Stimulated activated naive CD8-positive, alpha-beta T cell treated with anti-CD3 and anti-CD28 coated beads, Interleukin-15, amount 100 ng/mL, for 72 hours (primary cell): ENCODE measurements around the gene DOCK2.
"Not testable (repeated sequence)": the region's sequence is repeated elsewhere in the genome, so short reads cannot be mapped to it uniquely, and the experiment has no call there.

ENCODE experiments used
- ATAC-seq: fragments of 150-1000 bp; cut with Tn5 transposase; 2 replicates; pipeline ENCODE4 v1.10.0; 2021; ENCODE audit warnings: mild to moderate bottlenecking, moderate library complexity
- DNase-seq, 2 donors: peaks; one replicate each; pipeline ENCODE4 v3.0.0; 2021 to 2022
- H3K27ac Mint-ChIP-seq, 2 donors: one replicate each; pipeline ENCODE4 v1.8.0; 2022; ENCODE audit warnings: mild to moderate bottlenecking in 2 of 2, mixed read lengths in 2 of 2, moderate library complexity in 2 of 2
- H3K27me3 Mint-ChIP-seq: one replicate; pipeline ENCODE4 v1.8.0; 2022; ENCODE audit warnings: mixed read lengths
- H3K4me1 Mint-ChIP-seq: one replicate; pipeline ENCODE4 v1.8.0; 2022; ENCODE audit warnings: mild to moderate bottlenecking, mixed read lengths
- H3K4me3 Mint-ChIP-seq, 2 donors: one replicate each; pipeline ENCODE4 v1.8.0; 2022; ENCODE audit warnings: mild to moderate bottlenecking in 2 of 2, mixed read lengths in 2 of 2, moderate library complexity in 1 of 2
- H3K9me3 Mint-ChIP-seq, 2 donors: one replicate each; pipeline ENCODE4 v1.8.0; 2022; ENCODE audit warnings: mixed read lengths in 2 of 2

The DOCK2 gene

GRCh38 chr5:170075696-170076095 lies 438.6 kb downstream of the DOCK2 start:
- no peaks in the 10 kb centered on the region for H3K27me3 Mint-ChIP-seq
- no peaks in the 10 kb centered on the region for H3K9me3 Mint-ChIP-seq
- no peak for DNase-seq
- peaks cover 17% of the 10 kb centered on the region for H3K4me1 Mint-ChIP-seq
- no peak overlapping the region for H3K4me3 Mint-ChIP-seq
- peak overlapping the region in 1 of 2 donors; percentile 21 for H3K27ac Mint-ChIP-seq
- ATAC-seq, result no peak

GRCh38 chr5:170076211-170076610 lies 439.1 kb downstream of the DOCK2 start:
- peak overlapping the region in 1 of 2 donors; percentile 21 for H3K27ac Mint-ChIP-seq
- no peak for DNase-seq
- no peak overlapping the region for H3K4me3 Mint-ChIP-seq
- H3K4me1 Mint-ChIP-seq, result peaks cover 17% of the 10 kb centered on the region
- no peak for ATAC-seq
- no peaks in the 10 kb centered on the region for H3K9me3 Mint-ChIP-seq
- H3K27me3 Mint-ChIP-seq, result no peaks in the 10 kb centered on the region

GRCh38 chr5:170076739-170077138 lies 439.7 kb downstream of the DOCK2 start:
- H3K27ac Mint-ChIP-seq, result no peak overlapping the region
- H3K27me3 Mint-ChIP-seq, result no peaks in the 10 kb centered on the region
- no peaks in the 10 kb centered on the region for H3K9me3 Mint-ChIP-seq
- DNase-seq, result no peak
- peak; percentile 43 for ATAC-seq
- H3K4me3 Mint-ChIP-seq, result no peak overlapping the region
- H3K4me1 Mint-ChIP-seq, result peaks cover 17% of the 10 kb centered on the region

GRCh38 chr5:170077526-170077925 lies 440.5 kb downstream of the DOCK2 start:
- no peak overlapping the region for H3K4me3 Mint-ChIP-seq
- peaks cover 17% of the 10 kb centered on the region for H3K4me1 Mint-ChIP-seq
- no peaks in the 10 kb centered on the region for H3K9me3 Mint-ChIP-seq
- ATAC-seq (no peak), DNase-seq (no peak)
- H3K27ac Mint-ChIP-seq, result peak overlapping the region; percentile 64 to 66
- no peaks in the 10 kb centered on the region for H3K27me3 Mint-ChIP-seq

GRCh38 chr5:170078458-170078857 lies 441.4 kb downstream of the DOCK2 start:
- peaks cover 0 to 1% of the 10 kb centered on the region in 2 donors for H3K9me3 Mint-ChIP-seq
- DNase-seq, result no peak
- peaks cover 17% of the 10 kb centered on the region for H3K4me1 Mint-ChIP-seq
- H3K27ac Mint-ChIP-seq, result no peak overlapping the region
- ATAC-seq, result no peak
- no peak overlapping the region for H3K4me3 Mint-ChIP-seq
- H3K27me3 Mint-ChIP-seq, result no peaks in the 10 kb centered on the region

- H3K27ac Mint-ChIP-seq, result no peak overlapping the region
- DNase-seq, result no peak
- ATAC-seq, result no peak
- H3K4me1 Mint-ChIP-seq, result peaks cover 17% of the 10 kb centered on the region
- H3K9me3 Mint-ChIP-seq, result peaks cover 0 to 6% of the 10 kb centered on the region in 2 donors
- H3K27me3 Mint-ChIP-seq, result no peaks in the 10 kb centered on the region
- H3K4me3 Mint-ChIP-seq, result no peak overlapping the region
These were observed 441.9 kb downstream of the DOCK2 start for GRCh38 chr5:170078931-170079330.

- DNase-seq, result no peak
- no peak for ATAC-seq
- H3K27ac Mint-ChIP-seq, result peak overlapping the region in 1 of 2 donors; percentile 27
- H3K4me1 Mint-ChIP-seq, result peaks cover 17% of the 10 kb centered on the region
- H3K27me3 Mint-ChIP-seq, result no peaks in the 10 kb centered on the region
- H3K9me3 Mint-ChIP-seq, result peaks cover 0 to 6% of the 10 kb centered on the region in 2 donors
- no peak overlapping the region for H3K4me3 Mint-ChIP-seq
These were observed 443.1 kb downstream of the DOCK2 start for GRCh38 chr5:170080217-170080616.

GRCh38 chr5:170080786-170081445 lies 443.8 kb downstream of the DOCK2 start:
- Mint-ChIP-seq H3K27me3 (no peaks in the 10 kb centered on the region), H3K4me3 (no peak overlapping the region), H3K4me1 (peaks cover 17% of the 10 kb centered on the region), H3K9me3 (peaks cover 0 to 11% of the 10 kb centered on the region in 2 donors), H3K27ac (peak overlapping the region in 1 of 2 donors; percentile 54)
- ATAC-seq (no peak), DNase-seq (no peak)

GRCh38 chr5:170081616-170082015 lies 444.5 kb downstream of the DOCK2 start:
- no peak for ATAC-seq
- Mint-ChIP-seq H3K9me3 (peaks cover 0 to 11% of the 10 kb centered on the region in 2 donors), H3K4me1 (peaks cover 15% of the 10 kb centered on the region), H3K27ac (no peak overlapping the region), H3K4me3 (no peak overlapping the region), H3K27me3 (no peaks in the 10 kb centered on the region)
- no peak for DNase-seq

GRCh38 chr5:170082701-170083100 lies 445.6 kb downstream of the DOCK2 start:
- Mint-ChIP-seq H3K4me3 (no peak overlapping the region), H3K27me3 (no peaks in the 10 kb centered on the region), H3K27ac (peak overlapping the region in 1 of 2 donors; percentile 60), H3K4me1 (peaks cover 7% of the 10 kb centered on the region), H3K9me3 (peaks cover 0 to 11% of the 10 kb centered on the region in 2 donors)
- DNase-seq (no peak), ATAC-seq (no peak)

GRCh38 chr5:170087168-170087817 lies 450.2 kb downstream of the DOCK2 start:
- H3K27me3 Mint-ChIP-seq, result no peaks in the 10 kb centered on the region
- H3K27ac Mint-ChIP-seq, result peak overlapping the region; percentile 5 to 55
- ATAC-seq, result no peak
- H3K4me1 Mint-ChIP-seq, result no peaks in the 10 kb centered on the region
- no peak overlapping the region for H3K4me3 Mint-ChIP-seq
- peaks cover 0 to 11% of the 10 kb centered on the region in 2 donors for H3K9me3 Mint-ChIP-seq
- DNase-seq, result no peak

GRCh38 chr5:170092455-170093101 lies 455.5 kb downstream of the DOCK2 start:
- H3K4me1 Mint-ChIP-seq, result no peaks in the 10 kb centered on the region
- DNase-seq, result no peak
- H3K27me3 Mint-ChIP-seq, result peaks cover 16% of the 10 kb centered on the region
- no peak for ATAC-seq
- no peaks in the 10 kb centered on the region for H3K9me3 Mint-ChIP-seq
- H3K27ac Mint-ChIP-seq, result no peak overlapping the region
- H3K4me3 Mint-ChIP-seq, result no peak overlapping the region

GRCh38 chr5:170094329-170094728 lies 457.3 kb downstream of the DOCK2 start:
- H3K4me3 Mint-ChIP-seq, DNase-seq, H3K9me3 Mint-ChIP-seq, H3K27ac Mint-ChIP-seq, H3K4me1 Mint-ChIP-seq, ATAC-seq: not testable (repeated sequence)
- peaks cover 23% of the 10 kb centered on the region for H3K27me3 Mint-ChIP-seq

- no peak for DNase-seq
- Mint-ChIP-seq H3K27me3 (peaks cover 31% of the 10 kb centered on the region), H3K9me3 (no peaks in the 10 kb centered on the region), H3K4me3 (no peak overlapping the region), H3K4me1 (peaks cover 7% of the 10 kb centered on the region), H3K27ac (peak overlapping the region in 1 of 2 donors; percentile 64)
- no peak for ATAC-seq
These were observed 458.6 kb downstream of the DOCK2 start for GRCh38 chr5:170095646-170096045.

- Mint-ChIP-seq H3K27me3 (peaks cover 31% of the 10 kb centered on the region), H3K4me3 (no peak overlapping the region), H3K9me3 (no peaks in the 10 kb centered on the region), H3K4me1 (peaks cover 7% of the 10 kb centered on the region), H3K27ac (peak overlapping the region in 1 of 2 donors; percentile 54)
- DNase-seq, result no peak
- no peak for ATAC-seq
These were observed 460.9 kb downstream of the DOCK2 start for GRCh38 chr5:170097934-170098333.
